ENCODE measurements around the gene UGT3A1.

DNA sequence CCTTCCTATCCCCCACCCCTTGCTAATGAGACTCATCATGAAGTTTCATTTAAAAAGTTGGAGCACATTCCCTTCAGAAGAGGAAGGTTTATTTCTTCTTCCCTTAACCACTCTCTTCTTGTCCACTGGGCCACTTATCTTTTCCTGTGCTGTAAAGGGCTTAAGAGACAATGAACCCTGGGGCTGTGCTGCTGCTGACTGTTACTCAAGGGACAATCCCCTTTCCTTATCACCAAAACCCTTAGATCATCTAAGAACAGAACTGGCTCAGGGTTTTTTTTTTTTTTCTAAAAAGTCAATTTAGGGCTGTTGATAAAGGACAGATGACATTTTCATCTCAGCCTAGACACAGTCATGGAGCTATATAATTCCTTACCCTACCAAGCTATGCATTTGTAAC is 82.4 kb downstream of the UGT3A1 start:
- TF ChIP-seq POLR2A (IDR thresholded peaks at IDR 0.05): no peak
- TF ChIP-seq CTCF (IDR thresholded peaks at IDR 0.05): no peak
- no peak for TF ChIP-seq POLR2AphosphoS5 (IDR thresholded peaks at IDR 0.05)
